Activated naive CD4-positive, alpha-beta T cell treated with anti-CD3 and anti-CD28 coated beads, Interleukin-2, amount 10 ng/mL, durations not matched to agents 7 days and 5 days (primary cell): ENCODE results near the gene ACMSD.
"Not testable (repeated sequence)": the region's sequence is repeated elsewhere in the genome, so short reads cannot be mapped to it uniquely, and the experiment has no call there.

Experiments
- CTCF ChIA-PET: fragments of 350-600 bp; sonication (Branson Sonifier 250); formaldehyde crosslinking; loops from one replicate; lab custom pipeline; 2021; ENCODE audit warnings: antibody characterized with exemption; lab: Charles Lee
- DNase-seq: peaks from one replicate; pipeline ENCODE4 v3.0.0-alpha.2; 2020
- H3K27ac Mint-ChIP-seq: one replicate; pipeline ENCODE4 v1.8.0; 2021; ENCODE audit warnings: mild to moderate bottlenecking, moderate library complexity, mixed read lengths
- H3K27me3 Mint-ChIP-seq: one replicate; pipeline ENCODE4 v1.8.0; 2021; ENCODE audit warnings: mild to moderate bottlenecking, mixed read lengths
- H3K36me3 Mint-ChIP-seq: one replicate; pipeline ENCODE4 v1.8.0; 2021; ENCODE audit warnings: mixed read lengths
- H3K4me1 Mint-ChIP-seq: one replicate; pipeline ENCODE4 v1.8.0; 2021; ENCODE audit warnings: mixed read lengths
- H3K4me3 Mint-ChIP-seq: one replicate; pipeline ENCODE4 v1.8.0; 2021; ENCODE audit warnings: mild to moderate bottlenecking, moderate library complexity, mixed read lengths
- H3K9me3 Mint-ChIP-seq: one replicate; pipeline ENCODE4 v1.8.0; 2021; ENCODE audit warnings: mixed read lengths

The ACMSD gene

DNA sequence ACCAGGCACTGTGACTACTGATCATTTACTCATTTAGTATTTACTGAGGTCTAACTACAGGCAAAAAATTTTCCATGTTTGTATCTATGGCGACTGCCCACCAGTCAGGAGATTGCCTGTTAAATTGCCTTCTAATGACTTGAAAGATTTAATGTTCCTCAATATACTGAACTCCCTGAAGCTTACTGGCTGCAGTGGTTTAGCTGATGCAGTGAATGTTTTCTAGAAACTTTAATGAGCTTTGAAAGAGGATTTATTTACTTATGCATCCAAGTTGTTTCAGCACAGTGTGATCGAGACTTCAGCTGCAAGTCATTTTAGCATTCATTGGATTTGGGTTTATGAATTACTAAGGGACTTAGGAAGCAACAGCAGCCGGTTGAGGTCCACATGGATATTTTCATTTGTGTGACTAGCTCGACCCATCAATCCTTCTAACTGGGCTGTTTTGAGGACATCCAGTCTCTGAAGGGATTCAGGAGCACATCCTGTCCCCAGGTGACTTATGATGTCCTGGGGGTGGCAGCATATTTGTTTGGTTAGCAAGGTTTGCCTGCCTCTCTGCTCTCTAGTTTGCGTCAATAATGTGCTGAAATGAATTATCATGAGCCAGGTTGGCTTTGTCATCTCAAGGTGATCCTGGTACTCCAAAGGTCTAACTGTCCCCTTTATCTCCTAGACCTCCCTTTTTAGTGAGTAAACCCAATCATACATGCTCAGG is 26.8 kb downstream of the ACMSD start:
- H3K9me3 Mint-ChIP-seq: no peaks in the 10 kb centered on the region
- H3K36me3 Mint-ChIP-seq: no peaks in the 10 kb centered on the region
- H3K27me3 Mint-ChIP-seq: no peaks in the 10 kb centered on the region
- H3K4me3 Mint-ChIP-seq: no peak overlapping the region
- H3K4me1 Mint-ChIP-seq: no peaks in the 10 kb centered on the region
- no peak overlapping the region for H3K27ac Mint-ChIP-seq
- no peak for DNase-seq
- CTCF ChIA-PET: no interaction called here

DNA sequence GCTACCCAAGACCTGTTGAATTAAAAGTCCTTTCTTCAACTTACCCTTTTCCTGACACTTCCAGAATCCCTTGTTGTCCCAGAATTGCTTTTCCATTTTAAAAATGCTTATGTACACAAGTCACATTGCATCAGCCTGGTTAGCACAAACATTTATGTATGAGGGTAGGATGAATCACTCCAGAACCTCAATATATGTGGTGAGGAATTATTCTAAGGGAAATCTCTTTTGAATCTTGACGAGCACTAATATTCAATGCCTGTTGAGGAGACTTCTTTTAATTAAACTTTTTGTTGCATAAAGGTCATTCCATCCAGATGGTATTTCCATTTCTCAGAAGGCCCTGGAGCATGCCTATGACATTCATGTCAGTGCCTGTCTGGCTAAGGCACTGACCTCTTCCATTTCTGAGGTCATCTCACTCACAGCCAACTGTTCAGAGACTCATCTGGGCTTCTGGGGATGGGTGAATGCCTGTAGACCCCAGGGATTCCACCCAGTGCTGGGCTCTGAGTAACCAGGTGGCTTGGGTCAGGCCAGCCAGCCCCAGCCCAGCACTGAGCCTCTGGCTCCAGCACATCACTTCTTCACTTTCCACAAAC is 28.2 kb downstream of the ACMSD start:
- no peak for DNase-seq

DNA sequence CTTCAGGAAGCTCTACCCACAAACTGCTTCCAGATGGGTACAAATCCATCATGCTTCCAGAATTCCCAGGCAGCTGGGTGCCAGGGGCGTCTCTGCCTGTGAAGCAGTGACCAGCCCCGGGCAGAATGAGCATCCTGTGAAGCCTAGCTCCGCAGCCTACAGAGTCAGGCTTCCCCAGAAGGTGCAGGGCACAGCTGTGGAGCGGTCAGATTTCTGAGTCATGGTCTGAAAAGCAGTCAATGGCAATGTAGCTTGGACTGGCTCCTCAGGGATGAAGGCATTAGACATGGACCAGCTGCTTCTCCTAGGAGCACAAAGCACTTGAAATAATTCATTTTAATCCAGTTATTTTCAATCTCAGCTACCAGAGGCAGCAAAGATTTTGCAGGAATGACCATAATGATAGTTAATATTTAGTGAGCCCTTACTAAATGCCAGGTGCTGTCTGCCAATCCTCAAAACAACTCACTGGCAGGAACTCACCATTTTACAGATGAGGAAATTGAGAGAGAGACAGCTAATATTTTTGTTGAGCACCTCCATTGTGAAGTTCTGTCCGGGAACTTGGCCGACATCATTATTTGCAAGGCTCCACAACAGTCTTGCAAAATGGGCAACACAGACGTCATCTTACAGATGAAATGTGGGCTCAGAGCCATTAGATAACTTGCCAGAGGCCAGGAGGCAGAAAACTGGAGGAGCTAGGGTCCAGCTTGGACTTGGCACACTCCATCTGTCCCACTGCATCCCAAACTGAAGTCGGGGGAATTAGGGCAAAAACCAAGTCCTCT is 31.7 kb downstream of the ACMSD start:
- Mint-ChIP-seq H3K4me1 (no peaks in the 10 kb centered on the region), H3K36me3 (no peaks in the 10 kb centered on the region), H3K27ac (no peak overlapping the region), H3K4me3 (no peak overlapping the region), H3K9me3 (no peaks in the 10 kb centered on the region), H3K27me3 (no peaks in the 10 kb centered on the region)
- CTCF ChIA-PET: no interaction called here
- DNase-seq: no peak

More for the DNA sequence above, 28.2 kb downstream of the ACMSD start:
- CTCF ChIA-PET: no interaction called here
- Mint-ChIP-seq H3K9me3 (no peaks in the 10 kb centered on the region), H3K4me3 (no peak overlapping the region), H3K4me1 (no peaks in the 10 kb centered on the region), H3K36me3 (no peaks in the 10 kb centered on the region), H3K27ac (no peak overlapping the region), H3K27me3 (no peaks in the 10 kb centered on the region)

DNA sequence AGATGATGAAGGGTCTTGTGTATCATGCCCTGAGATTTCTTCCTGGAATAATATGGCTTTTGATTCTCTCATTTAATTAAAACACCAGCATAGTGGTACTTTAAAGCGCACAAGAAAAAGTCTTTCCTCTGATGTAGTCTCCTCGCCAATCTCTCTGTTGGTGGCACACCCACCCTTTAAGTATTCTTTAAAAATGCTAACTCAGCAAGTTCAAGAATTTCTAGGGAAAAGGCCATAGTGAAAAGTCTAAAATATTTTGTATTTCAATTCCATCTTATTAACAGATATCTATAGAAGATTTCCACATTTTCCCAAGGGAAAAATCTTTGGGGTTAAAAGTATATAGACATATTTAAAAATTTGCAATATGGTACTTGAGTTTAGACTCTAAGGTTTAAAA is 34.7 kb downstream of the ACMSD start:
- Mint-ChIP-seq H3K4me1 (no peaks in the 10 kb centered on the region), H3K27ac (no peak overlapping the region), H3K27me3 (no peaks in the 10 kb centered on the region), H3K36me3 (no peaks in the 10 kb centered on the region), H3K9me3 (no peaks in the 10 kb centered on the region), H3K4me3 (no peak overlapping the region)
- CTCF ChIA-PET: interaction anchor here (0.5 kb wide), 1 partner anchor 10 kb away, joined by 3 read pairs; no protein-coding TSS in a partner anchor
- no peak for DNase-seq

DNA sequence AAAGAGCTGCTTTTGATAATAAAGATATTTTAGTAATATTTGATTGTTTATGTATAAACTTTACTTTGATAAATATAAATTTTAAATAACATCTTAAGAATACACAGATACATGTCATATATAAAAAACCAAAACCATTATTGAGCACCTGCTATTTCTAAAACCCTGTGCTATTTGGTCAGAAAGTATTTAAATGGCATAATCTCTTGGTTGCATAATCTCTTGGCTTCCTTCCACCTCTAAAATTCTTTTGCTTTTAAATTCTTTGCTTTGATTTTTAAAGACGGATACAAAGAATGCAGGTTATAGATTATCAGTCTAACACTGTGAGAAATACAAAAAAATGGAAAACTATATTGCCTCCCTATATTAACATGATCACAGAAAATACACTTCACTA is 36.9 kb downstream of the ACMSD start:
- Mint-ChIP-seq H3K4me1 (no peaks in the 10 kb centered on the region), H3K36me3 (no peaks in the 10 kb centered on the region), H3K27me3 (no peaks in the 10 kb centered on the region), H3K9me3 (no peaks in the 10 kb centered on the region), H3K4me3 (no peak overlapping the region), H3K27ac (no peak overlapping the region)
- CTCF ChIA-PET: no interaction called here
- no peak for DNase-seq

DNA sequence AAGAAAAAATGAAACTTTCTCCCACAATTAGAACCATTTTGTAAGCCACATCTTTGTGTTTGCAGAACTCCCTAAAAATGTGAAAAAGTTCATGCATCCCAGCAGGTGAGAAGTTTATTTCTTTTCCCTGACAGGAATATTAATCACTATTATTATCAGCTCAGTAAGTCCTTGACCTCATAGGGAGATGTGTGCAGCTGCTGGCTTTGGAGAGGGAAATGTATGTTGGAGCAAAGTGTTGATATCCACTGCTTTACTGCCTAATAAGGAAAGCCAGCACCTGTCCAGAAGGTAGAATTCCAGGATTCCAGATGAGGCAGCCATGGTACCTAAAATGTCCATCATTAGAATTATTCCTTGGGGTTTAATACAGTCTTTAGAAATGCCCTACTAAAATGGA is 44.4 kb downstream of the ACMSD start:
- no peaks in the 10 kb centered on the region for H3K9me3 Mint-ChIP-seq
- no peak overlapping the region for H3K4me3 Mint-ChIP-seq
- no peak for DNase-seq
- H3K4me1 Mint-ChIP-seq: no peaks in the 10 kb centered on the region
- no peak overlapping the region for H3K27ac Mint-ChIP-seq
- no peaks in the 10 kb centered on the region for H3K27me3 Mint-ChIP-seq
- CTCF ChIA-PET: interaction anchor here (0.6 kb wide), 1 partner anchor 10 kb away, joined by 3 read pairs; no protein-coding TSS in a partner anchor
- no peaks in the 10 kb centered on the region for H3K36me3 Mint-ChIP-seq

DNA sequence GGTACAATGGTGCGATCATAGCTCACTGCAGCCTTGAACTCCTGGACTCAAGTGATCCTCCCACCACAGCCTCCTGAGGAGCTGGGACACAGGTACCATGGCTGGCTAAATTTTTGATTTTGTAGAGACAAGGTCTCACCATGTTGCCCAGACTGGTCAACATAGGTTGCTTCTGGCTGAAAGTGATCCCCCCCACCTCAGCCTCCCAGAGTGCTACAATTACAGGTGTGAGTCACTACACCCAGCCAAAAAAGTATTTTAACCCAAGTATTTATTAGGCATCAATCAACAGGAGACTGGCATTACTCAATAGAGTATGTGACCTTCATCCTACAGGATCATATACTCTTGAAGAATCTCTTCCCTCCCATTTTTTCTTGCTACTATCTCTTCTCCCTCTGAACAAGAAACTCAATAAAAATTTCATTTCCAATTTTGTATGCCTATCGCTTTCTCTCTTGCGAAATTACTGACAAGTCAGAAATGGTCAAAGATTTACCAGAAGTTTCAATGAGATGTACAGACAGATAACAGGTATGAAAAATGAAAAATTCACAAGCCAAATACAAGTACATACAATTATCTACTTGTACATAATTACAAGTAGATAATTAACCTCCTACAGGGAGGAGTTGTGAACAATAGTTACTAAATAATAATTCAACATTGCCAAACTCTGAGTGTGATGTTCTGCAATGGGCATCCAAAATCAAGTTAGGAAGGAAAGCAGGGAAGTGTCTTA is 45.3 kb downstream of the ACMSD start:
- CTCF ChIA-PET: interaction anchor here (0.6 to 1.6 kb wide), 2 partner anchors 10 to 432 kb away, joined by 3 read pairs; no protein-coding TSS in a partner anchor
- Mint-ChIP-seq H3K9me3 (no peaks in the 10 kb centered on the region), H3K36me3 (no peaks in the 10 kb centered on the region), H3K27ac (no peak overlapping the region), H3K4me3 (no peak overlapping the region), H3K27me3 (no peaks in the 10 kb centered on the region), H3K4me1 (no peaks in the 10 kb centered on the region)
- no peak for DNase-seq

DNA sequence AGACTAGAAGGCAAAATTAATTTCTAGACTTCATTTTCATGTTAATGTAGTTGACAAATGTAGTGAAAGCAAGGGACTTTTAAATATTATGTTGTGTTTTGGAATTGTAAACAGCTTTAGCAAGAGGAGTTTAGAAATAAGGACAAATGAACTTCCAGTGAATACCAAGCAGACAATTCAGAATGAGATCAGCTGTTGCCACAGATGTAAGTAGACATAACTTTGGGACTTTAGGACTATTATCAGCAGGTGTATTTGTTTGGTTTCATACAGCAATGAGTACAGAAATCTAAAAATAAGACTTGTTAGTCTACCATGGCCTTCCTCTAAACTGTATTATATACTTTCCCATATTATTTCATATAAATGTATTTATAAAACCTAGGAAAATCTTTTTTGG is 46.0 kb downstream of the ACMSD start:
- Mint-ChIP-seq H3K27ac (no peak overlapping the region), H3K4me1 (no peaks in the 10 kb centered on the region)
- CTCF ChIA-PET: interaction anchor here (1.6 kb wide), 1 partner anchor 433 kb away, joined by 3 read pairs; no protein-coding TSS in a partner anchor

DNA sequence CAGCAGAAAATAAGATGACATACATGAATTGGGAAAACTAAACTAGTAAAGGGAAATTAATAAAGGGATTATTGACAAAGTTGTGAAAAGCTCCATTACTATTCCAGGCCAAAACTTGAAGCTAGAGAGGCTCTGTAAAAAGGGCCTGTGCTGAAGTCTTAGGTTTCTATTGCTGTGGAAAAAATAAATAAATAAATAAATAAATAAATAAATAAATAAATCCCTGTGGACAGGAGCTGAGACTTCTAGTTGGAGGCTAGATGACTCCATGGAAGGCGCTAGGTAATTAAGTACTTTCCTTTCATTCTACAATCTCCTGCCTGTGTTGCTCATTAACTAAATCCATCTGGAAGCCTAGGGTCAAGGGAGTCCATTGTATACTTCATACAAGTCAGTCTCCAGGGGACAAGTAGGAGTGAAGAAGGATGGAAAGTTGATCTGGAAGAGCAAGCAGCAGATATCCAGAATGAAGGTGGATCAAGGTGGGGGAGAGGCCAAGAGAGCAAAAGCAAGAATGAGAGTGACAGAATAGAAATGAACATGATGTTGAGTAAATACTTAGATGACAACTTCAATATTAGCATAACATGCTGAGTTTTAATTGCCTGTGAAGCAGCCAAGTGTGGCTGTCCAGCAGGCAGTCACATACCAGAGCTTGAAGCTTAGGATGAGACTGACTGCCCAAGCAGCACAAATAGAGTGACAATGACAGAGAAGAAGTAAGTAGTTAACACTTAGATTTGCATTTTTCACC is 54.0 kb downstream of the ACMSD start:
- CTCF ChIA-PET: no interaction called here
- Mint-ChIP-seq H3K27ac (no peak overlapping the region), H3K4me1 (no peaks in the 10 kb centered on the region), H3K9me3 (no peaks in the 10 kb centered on the region), H3K27me3 (peaks cover 7% of the 10 kb centered on the region), H3K4me3 (no peak overlapping the region), H3K36me3 (no peaks in the 10 kb centered on the region)
- DNase-seq: no peak

More for the DNA sequence above, 46.0 kb downstream of the ACMSD start:
- Mint-ChIP-seq H3K9me3 (no peaks in the 10 kb centered on the region), H3K27me3 (no peaks in the 10 kb centered on the region), H3K4me3 (no peak overlapping the region), H3K36me3 (no peaks in the 10 kb centered on the region)
- DNase-seq: no peak

DNA sequence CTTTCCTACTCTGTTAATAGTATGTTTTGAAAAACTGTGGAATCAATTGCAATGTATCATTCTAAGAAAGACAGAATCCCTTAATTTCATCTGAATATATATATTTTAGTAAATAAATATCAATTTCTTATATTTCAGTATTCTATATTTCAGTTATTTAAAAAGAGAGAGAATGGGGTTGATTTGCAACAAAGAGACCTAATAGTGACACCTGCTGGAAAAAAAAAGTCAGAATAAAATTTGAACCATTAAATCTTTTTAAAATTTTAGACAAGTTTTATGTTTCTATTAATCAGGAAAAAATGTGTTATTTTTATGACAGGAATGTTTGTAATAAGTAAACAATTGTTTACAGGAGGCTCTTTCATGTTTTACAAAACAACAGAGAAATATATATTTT is 59.5 kb downstream of the ACMSD start:
- Mint-ChIP-seq H3K4me1 (no peaks in the 10 kb centered on the region), H3K36me3 (no peaks in the 10 kb centered on the region), H3K9me3 (no peaks in the 10 kb centered on the region), H3K27me3 (peaks cover 13% of the 10 kb centered on the region), H3K27ac (no peak overlapping the region), H3K4me3 (no peak overlapping the region)
- DNase-seq: no peak
- CTCF ChIA-PET: interaction anchor here (0.7 to 1.5 kb wide), 5 partner anchors 39 to 779 kb away, joined by 3 to 4 read pairs (median 3); no protein-coding TSS in a partner anchor

DNA sequence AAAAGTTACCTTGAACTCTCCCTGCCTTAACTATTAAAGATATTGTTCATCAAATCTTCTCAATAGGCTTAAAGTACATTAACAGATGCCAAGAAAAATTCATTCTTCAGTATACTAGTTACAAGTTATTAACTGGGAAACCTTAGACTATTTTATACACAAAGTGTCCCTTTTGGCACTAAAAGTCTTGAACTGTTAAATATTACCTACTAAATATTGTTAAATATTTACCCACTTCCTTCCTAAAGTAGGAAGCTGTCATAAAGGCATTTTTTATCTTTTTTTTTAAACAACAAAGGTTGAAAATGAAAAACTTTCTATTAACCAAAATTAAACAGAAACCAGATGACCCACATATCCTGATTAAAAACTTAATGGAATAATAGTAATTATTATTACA is 60.8 kb downstream of the ACMSD start:
- Mint-ChIP-seq H3K9me3 (no peaks in the 10 kb centered on the region), H3K4me1 (no peaks in the 10 kb centered on the region), H3K27me3 (peaks cover 6% of the 10 kb centered on the region), H3K27ac (no peak overlapping the region), H3K4me3 (no peak overlapping the region), H3K36me3 (no peaks in the 10 kb centered on the region)
- CTCF ChIA-PET: no interaction called here
- no peak for DNase-seq

DNA sequence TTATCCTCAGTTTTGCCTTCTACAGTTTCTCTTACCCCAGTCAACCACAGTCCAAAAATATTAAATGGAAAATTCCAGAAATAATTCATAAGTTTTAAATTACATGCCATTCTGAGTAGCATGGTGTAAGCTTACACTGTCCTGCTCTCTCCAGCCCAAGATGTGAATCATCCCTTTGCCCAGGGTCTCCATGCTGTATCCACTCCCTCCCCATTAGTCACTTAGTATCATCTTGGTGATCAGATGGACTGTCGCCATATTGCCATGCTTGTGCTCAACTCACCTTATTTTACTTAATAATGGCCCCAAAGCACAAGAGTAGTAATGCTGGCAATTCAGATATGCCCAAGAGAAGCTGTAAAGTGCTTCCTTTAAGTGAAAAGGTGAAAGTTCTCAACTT is 61.7 kb downstream of the ACMSD start:
- Mint-ChIP-seq H3K27ac (no peak overlapping the region), H3K36me3 (no peaks in the 10 kb centered on the region), H3K9me3 (no peaks in the 10 kb centered on the region), H3K4me1 (no peaks in the 10 kb centered on the region), H3K27me3 (peaks cover 6% of the 10 kb centered on the region), H3K4me3 (no peak overlapping the region)
- DNase-seq: no peak
- CTCF ChIA-PET: interaction anchor here (1.3 kb wide), 1 partner anchor 449 kb away, joined by 6 read pairs; no protein-coding TSS in a partner anchor

DNA sequence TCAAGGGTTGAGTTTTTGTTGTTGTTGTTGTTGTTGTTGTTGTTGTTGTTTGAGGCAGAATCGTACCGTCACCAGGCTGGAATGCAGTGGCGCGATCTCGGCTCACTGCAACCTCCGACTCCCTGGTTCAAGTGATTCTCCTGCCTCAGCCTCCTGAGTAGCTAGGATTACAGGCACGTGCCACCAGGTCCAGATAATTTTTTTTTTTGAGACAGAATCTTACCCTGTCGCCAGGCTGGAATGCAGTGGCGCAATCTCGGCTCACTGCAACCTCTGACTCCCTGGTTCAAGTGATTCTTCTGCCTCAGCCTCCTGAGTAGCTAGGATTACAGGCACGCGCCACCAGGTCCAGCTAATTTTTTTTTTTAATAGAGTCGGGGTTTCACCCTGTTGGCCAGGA is 65.3 kb downstream of the ACMSD start:
- CTCF ChIA-PET, H3K4me1 Mint-ChIP-seq, H3K9me3 Mint-ChIP-seq, DNase-seq, H3K36me3 Mint-ChIP-seq, H3K4me3 Mint-ChIP-seq, H3K27me3 Mint-ChIP-seq, H3K27ac Mint-ChIP-seq: not testable (repeated sequence)
